Measurements from ENCODE around the gene MRPL12. TPM values are rescaled to one million over a fixed set of nuclear protein-coding genes. Genes with fewer than 3 reads are reported as not detected.

MRPL12 gene
- total RNA-seq, 1 experiment from 2014 or later: 140 TPM

- Mint-ChIP-seq H3K27ac (no peak overlapping the region; a peak in 1 of 7 replicates), H3K4me3 (no peak overlapping the region)
Observed at GRCh38 chr17:81691196-81691595, 12.0 kb upstream of the MRPL12 start.

More at GRCh38 chr17:81691196-81691595, 12.0 kb upstream of the MRPL12 start:
- no peak overlapping the region for H3K27ac ChIP-seq (ENCODE audit: insufficient read length, low read depth, low read length)
- no peak overlapping the region for H3K4me2 ChIP-seq (ENCODE audit: insufficient read depth, insufficient read length, low read length)
- no peak overlapping the region for H3K14ac ChIP-seq (ENCODE audit: insufficient read depth, low read length)
- H4K8ac ChIP-seq (replicated peaks; ENCODE audit: insufficient read length, low read depth, low read length): no peak overlapping the region
- no peak overlapping the region for H4K5ac ChIP-seq (ENCODE audit: insufficient read length, low read depth, low read length)
- WGBS (ENCODE audit: extremely low coverage, insufficient read length, low lambda C conversion rate): no CpG with 5 or more reads among the region's 18 CpGs
- no peak overlapping the region for H2BK12ac ChIP-seq (ENCODE audit: insufficient read length, low read depth, low read length)
- H2BK15ac ChIP-seq (ENCODE audit: low read depth, low read length): no peak overlapping the region
- no peak overlapping the region for H3K18ac ChIP-seq (ENCODE audit: insufficient read length, low read depth, low read length)
- no peak overlapping the region for H2BK5ac ChIP-seq (ENCODE audit: insufficient read length, low read length)
- H3K4me1 ChIP-seq (ENCODE audit: insufficient read depth, low read length): no peaks in the 10 kb centered on the region
- H2BK120ac ChIP-seq (ENCODE audit: low read depth, low read length, poor library complexity, severe bottlenecking): no peak overlapping the region
- no peak overlapping the region for H3K9ac ChIP-seq (ENCODE audit: extremely low read depth, insufficient read length, low read length)
- no peaks in the 10 kb centered on the region for H3K9me3 ChIP-seq (ENCODE audit: control insufficient read depth, low read depth, low read length)
- H2AFZ ChIP-seq (ENCODE audit: low read length): no peak overlapping the region
- TF ChIP-seq CTCF (conservative IDR thresholded peaks at IDR 0.05): no peak
- H4K20me1 ChIP-seq (ENCODE audit: control insufficient read depth, insufficient read depth, insufficient read length): no peaks in the 10 kb centered on the region
- no peak overlapping the region for H3K4ac ChIP-seq (ENCODE audit: low read depth, low read length)
- H3K23ac ChIP-seq (ENCODE audit: insufficient read length, low read depth, low read length): no peak overlapping the region
- peaks cover 2% of the 10 kb centered on the region; the same call in 1 of the 2 replicates for H3K79me2 ChIP-seq (ENCODE audit: insufficient read depth, low read length)
- H3K56ac ChIP-seq (ENCODE audit: insufficient read length, low read depth, low read length): no peak overlapping the region
- Mint-ChIP-seq H3K36me3 (ENCODE audit: insufficient read depth in 1 of 3, low read depth in 3 of 3) (peaks cover 35 to 73% (median 62%) of the 10 kb centered on the region in 3 experiments), H3K27me3 (ENCODE audit: low read depth) (no peaks in the 10 kb centered on the region), H3K4me1 (no peaks in the 10 kb centered on the region), H3K9me3 (no peaks in the 10 kb centered on the region)
- H3K23me2 ChIP-seq (ENCODE audit: insufficient read length, low read depth, low read length, poor library complexity, severe bottlenecking): no peaks in the 10 kb centered on the region
- H2AK5ac ChIP-seq (ENCODE audit: insufficient read length, low read length): no peak overlapping the region
- DNase-seq: no peak
- H3T11ph ChIP-seq (ENCODE audit: low read length): no peak overlapping the region
- no peak overlapping the region for H2BK20ac ChIP-seq (ENCODE audit: low read depth, low read length, poor library complexity, severe bottlenecking)
- H4K91ac ChIP-seq (ENCODE audit: insufficient read length, low read depth, low read length): no peak overlapping the region
- no peaks in the 10 kb centered on the region for H3K79me1 ChIP-seq (ENCODE audit: insufficient read depth, low read depth, low read length, poor library complexity, severe bottlenecking)
- H3K27me3 ChIP-seq (ENCODE audit: insufficient read depth, low read length): no peaks in the 10 kb centered on the region

Data from H9 (cell line).